Dendritic cell treated with granulocyte-macrophage colony-stimulating factor and Interleukin-4, amounts not matched to agents 40 ng/mL and 50 ng/mL, for 4 days (primary cell): ENCODE data around the gene DESI2.
"Not testable (repeated sequence)": the region's sequence is repeated elsewhere in the genome, so short reads cannot be mapped to it uniquely, and the experiment has no call there.

Experiments used
- H3K27ac Mint-ChIP-seq: one replicate; pipeline ENCODE4 v1.8.0; 2022; ENCODE audit warnings: mild to moderate bottlenecking, mixed read lengths
- H3K27me3 Mint-ChIP-seq: one replicate; pipeline ENCODE4 v1.8.0; 2022; ENCODE audit warnings: mild to moderate bottlenecking, mixed read lengths
- H3K36me3 Mint-ChIP-seq: one replicate; pipeline ENCODE4 v1.8.0; 2022; ENCODE audit warnings: low read depth, mixed read lengths
- H3K4me1 Mint-ChIP-seq: one replicate; pipeline ENCODE4 v1.8.0; 2022; ENCODE audit warnings: low read depth, mixed read lengths
- H3K4me3 Mint-ChIP-seq: one replicate; pipeline ENCODE4 v1.8.0; 2022; ENCODE audit warnings: mild to moderate bottlenecking, moderate library complexity, mixed read lengths
- H3K9me3 Mint-ChIP-seq: one replicate; pipeline ENCODE4 v1.8.0; 2022; ENCODE audit warnings: mixed read lengths
- intact Hi-C: fragments of 100-400 bp; cut with micrococcal nuclease; formaldehyde crosslinking; loops from one replicate; pipeline ENCODE4 v1.15.0; 2022

Gene DESI2

DNA sequence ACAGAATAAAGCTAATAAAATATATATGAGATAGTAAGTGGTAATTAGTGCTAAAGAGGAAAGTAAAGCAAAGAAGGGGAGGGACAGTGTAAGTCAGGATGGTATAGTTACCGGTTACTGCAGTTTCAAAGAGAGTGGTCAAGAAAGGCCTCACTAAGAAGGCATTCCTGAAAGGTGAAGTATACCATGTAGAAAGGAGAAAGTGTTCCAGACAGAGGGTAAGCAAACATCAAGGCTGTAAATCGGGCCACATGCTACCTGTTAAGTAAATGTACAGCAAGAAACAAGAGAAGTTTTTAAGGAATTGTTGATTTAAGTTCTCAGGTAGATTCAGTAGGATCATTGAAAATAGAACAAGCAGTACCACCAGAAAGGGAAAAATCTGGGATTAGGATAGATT lies 9.7 kb downstream of the DESI2 start:
- Mint-ChIP-seq H3K27me3 (no peaks in the 10 kb centered on the region), H3K36me3 (peaks cover 31% of the 10 kb centered on the region)
- intact Hi-C loops = no loop called here

DNA sequence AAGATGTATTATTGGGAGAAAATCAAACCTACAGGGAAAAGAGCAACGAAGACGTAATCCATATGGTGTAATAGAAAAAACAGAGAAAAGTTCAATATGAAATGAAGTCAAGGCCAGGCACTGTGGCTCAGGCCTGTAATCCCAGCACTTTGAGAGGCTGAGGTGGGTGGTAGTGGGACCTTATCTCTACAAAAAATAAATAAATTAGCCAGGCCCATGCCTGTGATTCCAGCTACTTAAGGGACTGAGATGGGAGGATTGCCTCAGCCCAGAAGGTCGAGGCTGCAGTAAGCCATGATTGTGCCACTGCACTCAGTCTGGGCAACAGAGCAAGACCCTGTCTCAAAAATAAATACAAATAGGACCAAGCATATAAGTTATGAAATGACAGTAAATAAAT lies 11.4 kb downstream of the DESI2 start:
- Mint-ChIP-seq H3K9me3 (no peaks in the 10 kb centered on the region), H3K36me3 (peaks cover 16% of the 10 kb centered on the region), H3K4me3 (no peak overlapping the region), H3K27ac (no peak overlapping the region), H3K4me1 (peaks cover 7% of the 10 kb centered on the region), H3K27me3 (no peaks in the 10 kb centered on the region)
- intact Hi-C loops = no loop called here

More for the DNA sequence above, 9.7 kb downstream of the DESI2 start:
- Mint-ChIP-seq H3K9me3 (no peaks in the 10 kb centered on the region), H3K4me3 (no peak overlapping the region), H3K4me1 (peaks cover 19% of the 10 kb centered on the region), H3K27ac (no peak overlapping the region)

- no peak overlapping the region for H3K27ac Mint-ChIP-seq
- no peaks in the 10 kb centered on the region for H3K9me3 Mint-ChIP-seq
- H3K36me3 Mint-ChIP-seq = peaks cover 4% of the 10 kb centered on the region
- no peak overlapping the region for H3K4me3 Mint-ChIP-seq
- intact Hi-C loops = no loop called here
- H3K27me3 Mint-ChIP-seq = no peaks in the 10 kb centered on the region
- H3K4me1 Mint-ChIP-seq = peaks cover 7% of the 10 kb centered on the region
These were observed 12.9 kb downstream of the DESI2 start for GRCh38 chr1:244665771-244666217.

GRCh38 chr1:244666672-244667418 lies 13.9 kb downstream of the DESI2 start:
- H3K36me3 Mint-ChIP-seq, H3K4me3 Mint-ChIP-seq, H3K4me1 Mint-ChIP-seq, H3K9me3 Mint-ChIP-seq, intact Hi-C loops, H3K27ac Mint-ChIP-seq, H3K27me3 Mint-ChIP-seq: not testable (repeated sequence)

- Mint-ChIP-seq H3K27me3 (no peaks in the 10 kb centered on the region), H3K4me1 (peaks cover 3% of the 10 kb centered on the region), H3K36me3 (peaks cover 14% of the 10 kb centered on the region), H3K27ac (no peak overlapping the region), H3K4me3 (no peak overlapping the region), H3K9me3 (no peaks in the 10 kb centered on the region)
- intact Hi-C loops = no loop called here
These were observed 14.9 kb downstream of the DESI2 start for GRCh38 chr1:244667797-244668196.

DNA sequence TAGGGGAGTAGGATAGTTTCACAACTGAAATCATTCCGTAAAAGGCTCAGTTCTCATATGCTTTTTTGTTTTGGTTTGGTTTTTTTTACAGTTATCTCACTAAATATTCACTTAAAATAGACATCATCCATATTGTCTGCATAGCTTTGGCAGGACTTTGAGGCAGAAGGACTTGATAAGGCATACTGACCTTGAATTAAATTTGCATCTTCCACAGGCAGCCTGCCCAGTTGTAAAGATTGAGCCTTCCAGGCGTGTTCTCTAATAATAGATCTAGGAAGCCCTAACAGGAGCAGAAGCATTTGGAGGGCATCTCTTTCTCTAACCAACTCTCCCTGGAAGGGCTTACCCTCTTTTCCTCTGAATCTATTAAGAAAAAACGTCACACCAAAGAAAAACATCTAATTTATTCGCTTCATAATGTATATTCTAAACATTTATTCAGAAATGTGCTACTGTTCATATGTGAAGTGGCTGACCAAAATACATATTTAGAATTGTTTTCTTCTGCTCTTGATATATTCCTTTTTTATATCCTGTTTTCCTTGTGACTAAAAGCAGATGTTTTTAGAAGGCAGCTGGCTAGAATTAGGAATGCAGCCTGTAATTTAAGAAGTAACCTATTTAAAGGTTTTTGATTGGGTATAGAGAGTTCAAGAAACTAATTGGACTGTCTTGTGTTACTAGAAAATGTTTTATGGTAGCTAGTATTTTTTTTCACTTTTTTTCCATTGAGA lies 20.2 kb downstream of the DESI2 start:
- no peak overlapping the region for H3K4me3 Mint-ChIP-seq
- intact Hi-C loops = no loop called here
- no peaks in the 10 kb centered on the region for H3K27me3 Mint-ChIP-seq
- H3K4me1 Mint-ChIP-seq = no peaks in the 10 kb centered on the region
- no peaks in the 10 kb centered on the region for H3K9me3 Mint-ChIP-seq
- peaks cover 21% of the 10 kb centered on the region for H3K36me3 Mint-ChIP-seq
- H3K27ac Mint-ChIP-seq = no peak overlapping the region

DNA sequence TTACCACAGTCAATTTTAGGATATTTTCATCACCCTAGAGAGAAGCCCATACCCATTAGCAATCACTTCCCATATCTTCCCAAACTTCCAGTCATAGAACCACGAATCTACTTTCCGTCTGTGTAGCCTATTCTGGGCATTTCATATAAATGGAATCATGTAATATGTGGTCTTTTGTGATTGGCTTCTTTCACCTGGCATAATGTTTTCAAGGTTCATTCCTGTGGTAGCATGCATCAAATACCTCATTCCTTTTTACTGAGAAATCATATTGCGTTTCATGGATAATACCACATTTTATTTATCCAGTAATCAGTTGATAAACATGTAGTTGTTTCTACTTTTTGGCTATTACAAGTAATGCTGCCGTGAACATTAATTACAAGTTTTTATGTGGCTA lies 21.5 kb downstream of the DESI2 start:
- no peaks in the 10 kb centered on the region for H3K27me3 Mint-ChIP-seq
- no peak overlapping the region for H3K4me3 Mint-ChIP-seq
- intact Hi-C loops = no loop called here
- peaks cover 28% of the 10 kb centered on the region for H3K36me3 Mint-ChIP-seq
- no peaks in the 10 kb centered on the region for H3K9me3 Mint-ChIP-seq
- no peaks in the 10 kb centered on the region for H3K4me1 Mint-ChIP-seq
- no peak overlapping the region for H3K27ac Mint-ChIP-seq

- H3K36me3 Mint-ChIP-seq = peaks cover 35% of the 10 kb centered on the region
- H3K4me3 Mint-ChIP-seq = no peak overlapping the region
- intact Hi-C loops = no loop called here
- H3K9me3 Mint-ChIP-seq = no peaks in the 10 kb centered on the region
- H3K27ac Mint-ChIP-seq = no peak overlapping the region
- no peaks in the 10 kb centered on the region for H3K4me1 Mint-ChIP-seq
- H3K27me3 Mint-ChIP-seq = no peaks in the 10 kb centered on the region
These were observed 22.2 kb downstream of the DESI2 start for GRCh38 chr1:244675167-244675566.

GRCh38 chr1:244678697-244679096 lies 25.8 kb downstream of the DESI2 start:
- H3K4me3 Mint-ChIP-seq = no peak overlapping the region
- intact Hi-C loops = no loop called here
- no peak overlapping the region for H3K27ac Mint-ChIP-seq

DNA sequence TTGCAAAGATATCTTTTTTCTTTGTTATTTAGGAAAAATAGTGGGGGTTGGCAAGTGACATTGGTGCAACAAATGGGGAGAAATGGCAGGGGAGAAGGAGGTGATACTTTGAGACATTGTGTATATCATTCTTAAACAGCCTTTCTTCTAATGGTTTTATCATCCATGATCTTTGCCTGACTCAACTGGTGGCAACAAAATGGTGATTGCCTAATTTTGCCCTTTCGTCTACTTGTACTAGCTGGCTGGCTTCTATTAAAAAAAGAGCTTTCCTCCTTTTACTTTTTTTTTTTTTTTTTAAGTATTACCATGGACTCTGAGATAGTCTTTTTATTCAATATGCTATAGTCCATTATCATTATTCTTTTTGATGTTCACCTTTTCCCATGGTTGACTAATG lies 27.7 kb downstream of the DESI2 start:
- Mint-ChIP-seq H3K4me1 (peaks cover 16% of the 10 kb centered on the region), H3K4me3 (no peak overlapping the region), H3K36me3 (peaks cover 39% of the 10 kb centered on the region), H3K27me3 (no peaks in the 10 kb centered on the region), H3K27ac (no peak overlapping the region), H3K9me3 (peaks cover 12% of the 10 kb centered on the region)
- intact Hi-C loops = no loop called here

More at GRCh38 chr1:244678697-244679096, 25.8 kb downstream of the DESI2 start:
- Mint-ChIP-seq H3K9me3 (peaks cover 12% of the 10 kb centered on the region), H3K27me3 (no peaks in the 10 kb centered on the region), H3K4me1 (peaks cover 15% of the 10 kb centered on the region), H3K36me3 (peaks cover 46% of the 10 kb centered on the region)

GRCh38 chr1:244682087-244682486 lies 29.2 kb downstream of the DESI2 start:
- H3K4me3 Mint-ChIP-seq, intact Hi-C loops, H3K27ac Mint-ChIP-seq, H3K27me3 Mint-ChIP-seq: not testable (repeated sequence)
- peaks cover 16% of the 10 kb centered on the region for H3K4me1 Mint-ChIP-seq
- H3K36me3 Mint-ChIP-seq = peaks cover 49% of the 10 kb centered on the region
- H3K9me3 Mint-ChIP-seq = peaks cover 12% of the 10 kb centered on the region

DNA sequence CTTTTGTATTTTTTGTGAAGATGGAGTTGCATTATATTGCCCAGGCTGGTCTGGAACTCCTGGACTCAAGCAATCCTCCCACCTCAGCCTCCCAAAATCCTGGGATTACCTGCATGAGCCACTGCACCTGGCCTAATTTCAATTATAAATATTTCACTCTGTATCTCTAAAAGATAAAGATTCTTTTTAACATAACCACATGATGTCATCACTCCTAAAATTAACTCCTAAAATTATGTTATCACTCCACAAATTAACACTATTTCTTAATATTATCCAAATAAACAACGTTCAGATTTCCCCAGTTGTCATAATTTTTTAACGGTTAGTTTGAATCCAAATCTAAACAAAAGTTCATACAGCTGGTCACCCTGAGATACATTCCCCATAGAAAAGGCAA lies 43.0 kb downstream of the DESI2 start:
- intact Hi-C loops = no loop called here
- no peaks in the 10 kb centered on the region for H3K27me3 Mint-ChIP-seq
- no peaks in the 10 kb centered on the region for H3K4me1 Mint-ChIP-seq
- no peaks in the 10 kb centered on the region for H3K9me3 Mint-ChIP-seq
- H3K36me3 Mint-ChIP-seq = peaks cover 92% of the 10 kb centered on the region
- no peak overlapping the region for H3K27ac Mint-ChIP-seq
- no peak overlapping the region for H3K4me3 Mint-ChIP-seq

DNA sequence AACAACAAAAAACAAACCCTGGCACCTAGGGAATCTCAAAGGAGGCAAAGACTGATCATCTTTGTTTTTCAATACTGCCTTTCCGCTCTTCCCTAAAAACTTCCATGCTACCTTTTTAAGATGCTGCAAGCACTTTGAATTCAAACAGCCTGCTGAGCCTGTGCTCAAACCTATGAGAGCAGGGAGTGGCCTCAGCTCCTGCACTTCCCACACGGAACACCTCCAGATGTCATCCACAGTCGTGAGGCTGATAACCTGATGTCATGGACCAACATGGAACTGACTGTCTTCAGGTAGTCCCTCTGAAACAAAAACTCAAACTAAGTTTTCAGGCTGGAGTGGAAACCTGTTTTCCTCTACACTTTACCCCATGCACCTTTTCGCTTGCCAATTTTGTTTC lies 46.8 kb downstream of the DESI2 start:
- no peaks in the 10 kb centered on the region for H3K27me3 Mint-ChIP-seq
- no peak overlapping the region for H3K27ac Mint-ChIP-seq
- H3K4me3 Mint-ChIP-seq = no peak overlapping the region
- H3K4me1 Mint-ChIP-seq = no peaks in the 10 kb centered on the region
- peaks cover 84% of the 10 kb centered on the region for H3K36me3 Mint-ChIP-seq
- intact Hi-C loops = no loop called here
- no peaks in the 10 kb centered on the region for H3K9me3 Mint-ChIP-seq

- intact Hi-C loops = no loop called here
- no peaks in the 10 kb centered on the region for H3K9me3 Mint-ChIP-seq
These were observed 47.9 kb downstream of the DESI2 start for GRCh38 chr1:244700808-244701207.

More at GRCh38 chr1:244700808-244701207, 47.9 kb downstream of the DESI2 start:
- no peaks in the 10 kb centered on the region for H3K27me3 Mint-ChIP-seq
- H3K27ac Mint-ChIP-seq = no peak overlapping the region
- H3K4me1 Mint-ChIP-seq = no peaks in the 10 kb centered on the region
- no peak overlapping the region for H3K4me3 Mint-ChIP-seq
- peaks cover 89% of the 10 kb centered on the region for H3K36me3 Mint-ChIP-seq
